HG03064 (cell line): Measurements from ENCODE around the gene THOP1.

ENCODE experiments used
- ATAC-seq: cut with Tn5 transposase; IDR thresholded peaks from one replicate; pipeline ENCODE4 v1.9.1; 2021; ENCODE audit warnings: low read depth; ENCODE audit not compliant: unreplicated experiment

Gene THOP1

DNA sequence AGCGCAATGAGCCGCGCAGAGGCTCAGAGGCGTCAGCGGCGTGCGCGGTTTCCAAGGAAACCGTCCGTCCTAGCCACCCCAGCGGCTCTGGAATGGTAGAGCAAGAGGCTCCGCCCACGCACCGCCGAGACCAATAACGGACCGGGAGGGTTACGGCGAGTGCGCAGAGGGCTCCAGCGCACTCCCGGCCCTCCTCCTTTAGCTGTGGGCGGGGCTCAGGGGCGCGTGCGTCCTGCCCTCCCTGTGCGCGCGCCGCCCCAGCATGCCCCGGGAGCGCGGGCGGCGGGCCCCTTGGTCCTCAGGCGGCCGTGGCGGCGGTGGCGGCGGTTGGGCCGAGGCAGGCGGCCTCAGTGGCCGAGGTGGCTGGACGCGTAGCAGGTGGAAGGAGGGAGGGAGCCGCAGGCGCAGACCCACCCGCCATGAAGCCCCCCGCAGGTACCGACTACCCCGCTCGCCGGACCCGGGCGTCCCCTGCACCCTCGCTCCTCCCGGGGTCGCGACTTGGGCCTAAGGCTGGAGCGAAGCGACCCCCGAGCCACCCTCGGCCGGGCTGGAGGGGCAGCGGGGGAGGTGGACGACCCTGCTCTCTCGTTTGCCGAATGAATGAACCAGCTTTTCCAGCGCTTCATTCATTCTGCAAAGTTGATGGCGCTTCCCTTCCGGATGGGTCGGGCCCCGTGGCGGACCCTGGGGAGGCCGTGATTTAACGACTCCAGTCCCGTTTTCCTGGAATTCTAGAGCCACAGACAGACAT, at the start of gene THOP1:
Gene THOP1, plus strand, starts transcription at position 260 of the 754 bp plus-strand sequence. Its CDS starts 160 bp downstream, at position 420.
- peak; percentile 44 for ATAC-seq

DNA sequence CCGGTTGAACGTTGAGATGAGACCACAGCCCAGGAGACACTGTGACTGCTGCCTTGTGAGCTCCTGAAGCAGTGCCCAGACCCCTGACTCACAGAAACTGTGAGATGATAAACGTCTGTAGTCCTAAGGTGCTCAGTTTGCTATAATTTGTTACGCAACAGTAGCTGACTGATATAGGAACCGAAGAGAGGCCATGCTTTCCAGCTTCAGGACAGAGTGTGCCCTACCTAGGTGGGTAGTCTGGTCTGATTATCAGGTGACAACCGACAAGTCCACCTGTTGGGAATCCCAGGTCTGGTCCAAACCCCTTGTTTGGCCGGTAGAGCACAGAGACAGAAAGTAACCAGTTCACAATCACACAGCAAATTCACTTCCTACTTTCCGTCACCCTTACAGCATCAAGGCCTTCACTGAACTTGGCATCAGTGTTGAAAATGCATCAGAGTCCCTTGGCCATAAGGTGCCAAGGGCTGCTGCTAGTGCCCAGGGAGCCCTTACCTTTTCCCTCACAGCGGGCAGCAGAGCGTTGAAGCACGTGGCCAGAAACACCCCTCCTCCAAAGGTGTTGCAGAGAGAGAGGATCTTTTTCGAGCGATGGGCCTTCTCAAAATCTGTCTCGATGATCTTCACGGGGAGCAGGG, 48.6 kb upstream of the THOP1 start:
- no peak for ATAC-seq

DNA sequence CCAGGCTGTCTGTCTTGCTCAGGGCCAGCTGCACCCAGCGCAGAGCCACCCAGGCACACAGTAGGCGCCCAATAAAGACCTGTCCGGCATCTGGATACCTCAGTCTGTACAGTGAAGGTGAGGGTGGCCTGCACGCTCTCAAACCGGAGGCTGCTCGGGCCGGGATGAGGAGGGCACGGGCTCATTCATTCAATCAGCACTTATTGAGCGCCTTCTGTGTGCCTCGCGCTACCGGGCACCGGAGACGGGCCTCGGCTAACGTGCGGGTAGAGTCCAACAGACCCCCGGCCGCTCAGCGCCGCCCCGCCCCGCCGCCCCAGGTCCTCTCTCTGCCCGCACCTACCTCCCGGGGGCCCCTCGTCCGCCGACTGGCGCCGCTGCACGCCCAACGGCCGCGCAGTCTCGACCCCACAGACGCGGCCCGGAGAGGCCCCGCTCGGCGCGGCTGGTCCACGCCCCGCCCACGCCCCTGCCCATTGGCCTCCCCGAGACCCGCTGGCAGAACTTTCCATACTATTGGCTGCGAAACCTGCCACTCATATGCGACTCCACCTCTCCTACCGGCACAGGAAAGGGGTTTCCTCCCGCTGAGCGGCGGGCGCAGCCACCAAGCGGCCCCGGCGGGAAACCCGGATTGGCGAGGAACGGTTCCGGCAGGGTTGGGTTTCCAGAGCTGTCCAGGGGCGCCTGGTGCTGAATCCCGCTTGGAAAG, 45.5 kb upstream of the THOP1 start, which contains the start of gene SLC39A3:
Gene SLC39A3, minus strand, starts transcription at position 416 of the 712 bp plus-strand sequence. CDS start 2,760 bp downstream, outside the sequence.
- peak; percentile 60 for ATAC-seq

DNA sequence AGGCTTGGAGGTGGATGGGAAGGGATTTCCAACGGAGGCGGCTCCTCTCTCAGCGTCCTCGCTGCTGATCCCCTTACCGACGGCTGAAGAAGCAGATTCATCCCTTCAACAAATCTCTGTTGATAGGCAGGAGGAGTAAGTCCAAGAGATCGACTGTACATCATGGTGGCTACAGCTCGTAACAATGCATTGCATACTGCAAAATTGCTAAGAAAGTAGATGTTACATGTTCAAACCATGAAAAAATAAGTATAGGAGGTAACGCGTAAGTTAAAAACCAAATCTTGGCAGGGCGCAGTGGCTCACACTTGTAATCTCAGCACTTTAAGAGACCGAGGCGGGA, 45.0 kb upstream of the THOP1 start:
- ATAC-seq = no peak

DNA sequence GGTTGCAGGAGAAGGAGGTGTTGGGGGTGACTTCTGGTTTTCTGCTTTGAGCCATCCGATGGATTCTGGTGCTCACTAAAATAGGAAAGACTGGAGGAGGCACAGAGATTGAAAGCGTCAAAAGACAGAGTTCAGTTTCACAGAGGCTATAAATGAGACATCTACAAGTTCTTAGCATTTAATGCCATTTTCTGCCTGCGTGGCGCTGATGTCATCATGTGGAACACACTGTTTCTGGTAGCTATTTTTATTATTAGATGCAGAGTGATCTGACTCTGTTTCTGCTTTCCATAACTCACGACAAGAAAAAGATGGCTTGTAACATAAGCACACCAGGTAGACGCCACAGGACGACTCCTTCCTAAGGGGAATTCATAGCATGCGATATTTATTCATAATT, 42.2 kb upstream of the THOP1 start:
- no peak for ATAC-seq

DNA sequence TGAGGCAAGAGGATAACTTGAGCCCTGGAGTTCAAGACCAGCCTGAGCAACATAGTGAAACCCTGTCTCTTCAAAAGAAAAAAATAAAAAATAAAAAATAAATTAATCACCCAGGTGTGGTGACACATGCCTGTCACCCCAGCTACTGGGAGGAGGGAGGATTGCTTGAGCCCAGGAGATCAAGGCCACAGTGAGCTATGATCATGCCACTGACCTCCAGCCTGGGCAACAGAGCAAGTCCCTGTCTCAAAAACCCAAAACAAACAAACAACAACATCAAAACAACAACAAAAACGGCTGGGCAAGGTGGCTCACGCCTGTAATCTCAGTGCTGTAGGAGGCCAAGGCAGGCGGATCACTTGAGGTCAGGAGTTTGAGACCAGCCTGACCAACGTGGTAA, 41.2 kb upstream of the THOP1 start:
- ATAC-seq = no peak

DNA sequence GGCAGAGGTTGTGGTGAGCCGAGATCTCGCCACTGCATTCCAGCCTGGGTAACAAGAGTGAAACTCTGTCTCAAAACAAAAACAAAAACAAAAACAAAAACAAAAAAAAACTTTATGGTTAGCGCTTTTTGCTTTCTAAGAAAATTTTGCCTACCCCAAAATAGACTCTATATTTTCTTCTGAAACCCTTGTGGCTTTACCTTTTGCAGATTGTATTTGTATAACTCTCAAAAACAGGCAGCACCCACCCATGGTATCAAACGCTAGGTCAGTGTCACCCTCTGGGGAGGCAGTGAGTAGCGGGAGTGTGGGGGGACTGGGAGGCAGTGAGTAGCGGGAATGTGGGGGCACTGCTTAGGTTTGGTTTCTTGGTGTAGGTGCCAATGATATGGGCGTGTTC, 38.0 kb upstream of the THOP1 start:
- no peak for ATAC-seq

DNA sequence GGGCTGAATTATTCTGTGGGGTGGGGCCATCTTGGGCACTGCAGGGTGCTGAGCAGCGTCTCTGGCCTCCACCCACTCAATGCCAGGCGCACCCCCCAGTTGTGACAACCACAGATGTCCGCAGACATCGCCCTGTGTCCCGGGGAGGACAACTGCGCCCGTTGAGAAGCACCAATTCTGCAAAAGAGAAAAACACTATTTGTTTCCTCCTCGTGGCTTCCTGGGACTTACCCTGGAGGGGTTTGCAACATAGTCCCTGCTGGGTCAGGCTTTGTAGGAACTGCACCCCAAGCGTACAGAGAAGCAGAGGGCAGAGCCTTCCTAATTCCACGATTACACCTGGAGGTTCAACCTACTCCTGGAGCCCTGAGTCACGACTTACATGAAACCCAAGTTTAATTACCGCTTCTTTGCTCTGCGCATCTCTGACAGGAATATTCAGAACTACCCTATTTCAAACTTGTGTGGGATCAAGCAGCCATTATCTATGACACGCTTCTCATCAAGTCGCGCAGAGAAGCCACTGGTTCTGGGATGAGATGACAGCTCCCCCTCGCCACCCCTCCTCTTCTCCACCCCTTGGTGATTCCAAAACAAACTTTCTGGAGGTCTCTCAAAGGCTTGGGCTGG, 34.4 kb upstream of the THOP1 start:
- ATAC-seq = no peak

DNA sequence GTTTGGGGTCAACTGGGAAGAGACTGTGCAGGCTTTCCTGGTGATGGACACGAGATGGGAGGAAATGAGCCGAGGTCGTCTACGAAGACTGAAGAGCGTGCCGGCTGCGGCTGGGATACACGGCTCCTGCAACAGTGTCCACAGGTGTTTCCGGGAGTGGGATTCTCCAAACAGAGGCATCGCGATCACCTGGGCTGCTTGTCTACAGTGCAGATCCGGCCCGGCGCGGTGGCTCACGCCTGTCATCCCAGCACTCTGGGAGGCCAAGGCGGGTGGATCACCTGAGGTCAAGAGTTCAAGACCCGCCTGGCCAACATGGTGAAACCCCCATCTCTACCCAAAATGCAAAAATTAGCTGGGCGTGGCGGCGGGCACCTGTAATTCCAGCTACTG, 33.9 kb upstream of the THOP1 start:
- no peak for ATAC-seq

DNA sequence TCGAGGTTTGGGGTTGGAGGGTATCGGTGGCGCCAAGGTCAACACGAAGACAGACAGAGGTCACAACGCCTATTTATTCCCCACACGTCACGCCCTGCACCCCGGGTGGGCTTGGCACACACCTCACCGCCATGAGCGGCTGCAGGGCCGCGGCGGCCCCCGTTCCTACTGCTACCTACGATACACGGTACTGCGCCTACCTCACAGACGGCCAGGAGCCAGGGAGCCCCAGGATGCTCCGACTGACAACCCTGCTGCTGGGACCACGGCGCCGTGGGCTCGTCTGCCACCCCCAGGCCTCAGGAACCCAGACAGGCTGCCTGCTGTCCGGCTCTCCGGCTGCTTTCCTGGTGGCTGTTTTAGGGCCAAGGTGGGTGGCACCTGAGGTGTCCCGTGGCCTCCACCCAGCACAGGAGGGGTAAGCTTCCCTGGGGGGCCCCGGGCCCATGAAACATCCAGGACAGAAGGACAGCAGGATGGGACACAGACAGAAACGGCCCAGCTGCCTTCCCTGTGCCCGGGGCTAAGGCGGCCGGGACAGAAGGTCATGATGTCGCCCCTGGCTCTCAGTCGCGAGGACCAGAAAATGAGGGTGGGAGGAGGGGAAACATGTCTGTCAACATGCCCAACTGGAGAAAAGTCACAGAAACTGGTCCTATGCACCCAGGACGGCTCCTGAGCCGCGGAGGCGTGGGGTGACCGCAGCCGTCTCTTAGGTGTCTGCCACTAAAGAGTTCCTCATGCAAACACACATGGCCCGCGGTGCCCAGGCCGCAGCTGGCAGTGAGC, 30.4 kb upstream of the THOP1 start:
- ATAC-seq = no peak

DNA sequence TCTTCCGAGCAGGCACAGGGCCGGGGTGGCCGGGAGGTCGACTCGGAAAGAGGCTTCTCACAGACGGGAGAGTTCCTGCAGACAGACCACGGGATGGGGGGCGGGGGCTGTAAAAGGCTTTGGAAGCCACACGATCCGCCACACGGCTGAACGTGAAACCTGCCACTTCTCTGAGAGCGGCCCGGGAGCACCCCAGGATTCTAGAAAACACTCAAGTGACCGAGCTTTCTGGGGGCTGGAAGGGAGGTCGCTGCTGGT, 29.9 kb upstream of the THOP1 start:
- ATAC-seq = no peak

DNA sequence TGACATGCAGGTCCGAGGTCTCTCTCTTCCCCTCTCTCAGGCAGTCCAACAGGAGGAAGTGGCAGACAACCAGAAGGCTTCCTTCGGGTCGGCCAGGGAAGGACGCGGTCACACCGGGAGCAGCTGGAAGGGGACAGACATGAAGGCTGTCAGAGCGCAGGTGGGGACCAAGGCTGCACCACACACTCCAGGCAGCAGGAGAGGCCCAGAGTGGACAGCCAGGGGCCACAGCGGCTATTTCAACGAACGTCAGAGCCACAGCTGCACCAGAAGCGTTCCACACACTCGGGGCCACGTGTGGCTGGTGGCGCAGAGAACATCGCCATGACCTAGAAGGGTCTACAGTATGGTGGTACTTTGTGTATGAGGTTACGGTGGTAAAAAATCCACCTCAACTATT, 29.5 kb upstream of the THOP1 start:
- no peak for ATAC-seq

DNA sequence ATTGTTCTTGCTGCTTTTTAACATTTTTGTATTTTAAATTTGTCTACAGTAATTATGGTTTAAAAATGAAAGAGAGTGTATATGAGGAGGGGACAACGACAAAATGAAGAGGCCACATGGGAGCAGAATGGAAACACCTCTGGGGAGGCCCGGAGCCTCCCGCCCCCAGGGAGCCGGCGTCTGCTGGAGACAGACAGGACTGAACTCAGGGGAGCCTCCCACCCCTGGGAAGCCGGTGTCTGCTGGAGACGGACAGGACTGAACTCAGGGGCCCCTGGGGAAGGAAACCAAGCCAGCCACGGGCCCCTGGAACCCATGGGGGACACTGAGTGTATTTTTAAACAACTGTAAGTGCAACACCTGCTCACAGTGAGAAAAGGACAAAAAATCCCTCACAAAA, 28.8 kb upstream of the THOP1 start:
- ATAC-seq = no peak

DNA sequence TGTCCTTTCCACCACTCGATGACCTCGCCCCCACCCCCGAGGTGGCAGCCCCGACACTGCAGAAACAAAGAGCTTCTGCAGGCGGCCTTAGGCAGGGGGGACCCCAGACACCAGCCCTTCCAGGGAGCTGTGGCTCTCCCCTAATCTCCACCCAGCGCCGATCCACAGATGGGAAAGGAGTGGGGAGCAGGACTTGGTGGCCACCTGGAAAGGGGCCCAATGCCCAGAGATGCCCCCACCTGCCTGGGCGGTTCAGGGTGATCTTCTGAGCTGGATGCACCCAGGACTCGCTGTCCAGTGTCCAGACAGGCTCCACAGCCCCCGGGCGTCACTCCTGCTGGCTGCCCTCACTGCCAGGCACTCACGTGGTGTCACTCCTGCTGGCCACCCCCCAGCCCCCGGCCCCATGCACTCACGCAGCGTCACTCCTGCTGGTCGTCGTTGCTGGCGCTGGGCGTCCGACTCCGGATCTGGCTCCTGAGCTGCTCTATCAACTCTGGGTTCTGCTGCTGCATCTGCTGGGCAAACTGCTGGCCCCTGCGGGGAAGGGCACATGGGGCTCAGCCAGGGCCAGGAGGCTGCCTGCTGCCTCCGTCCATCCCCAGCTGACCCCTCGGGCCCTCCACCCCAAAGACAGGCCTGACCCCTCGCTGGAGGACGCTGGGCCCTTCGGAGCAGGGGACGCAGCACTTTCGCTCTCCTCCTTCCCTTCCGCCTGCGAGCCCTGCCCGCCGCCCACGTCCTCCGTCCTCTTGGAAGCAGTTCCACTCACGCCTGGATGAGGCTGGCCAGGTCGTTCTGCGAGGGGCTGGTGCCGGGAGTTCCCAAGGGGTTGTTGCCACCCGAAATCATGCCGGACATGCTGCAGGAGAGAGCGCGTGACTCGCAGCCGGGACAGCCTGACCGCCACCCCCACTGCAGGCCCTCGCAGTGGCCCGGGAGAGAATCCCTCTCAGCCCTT, 28.1 kb upstream of the THOP1 start:
- ATAC-seq = no peak

DNA sequence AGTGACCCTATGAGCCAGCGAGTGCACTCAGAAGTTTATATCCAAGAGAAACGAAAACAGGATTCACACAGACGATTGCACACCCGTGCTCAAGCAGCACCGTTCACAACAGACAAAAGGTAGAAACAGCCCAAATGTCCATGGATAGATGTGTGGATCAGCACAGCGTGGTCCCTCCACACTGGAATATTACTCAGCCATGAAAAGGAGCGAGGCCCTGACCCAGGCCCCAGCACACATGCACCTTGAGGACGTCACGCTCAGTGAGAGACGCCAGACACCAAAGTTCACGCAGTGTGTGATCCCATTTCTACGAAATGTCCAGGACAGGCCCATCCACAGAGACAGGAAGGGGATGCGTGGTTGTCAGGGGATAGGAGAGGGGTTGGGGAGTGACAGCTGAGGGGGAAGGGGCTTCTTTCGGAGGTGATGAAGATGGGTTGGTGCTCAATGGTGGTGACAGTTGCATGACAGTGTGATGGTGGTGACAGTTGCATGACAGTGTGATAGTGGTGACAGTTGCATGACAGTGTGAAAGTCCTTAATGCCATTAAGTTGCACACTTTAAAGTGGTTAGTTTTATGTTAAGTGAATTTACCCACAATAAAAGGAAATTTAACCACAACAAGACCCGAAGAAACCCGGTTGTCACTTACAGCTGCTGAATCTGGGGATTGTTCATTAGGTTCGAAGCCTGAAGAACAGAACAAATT, 26.5 kb upstream of the THOP1 start:
- ATAC-seq = no peak

DNA sequence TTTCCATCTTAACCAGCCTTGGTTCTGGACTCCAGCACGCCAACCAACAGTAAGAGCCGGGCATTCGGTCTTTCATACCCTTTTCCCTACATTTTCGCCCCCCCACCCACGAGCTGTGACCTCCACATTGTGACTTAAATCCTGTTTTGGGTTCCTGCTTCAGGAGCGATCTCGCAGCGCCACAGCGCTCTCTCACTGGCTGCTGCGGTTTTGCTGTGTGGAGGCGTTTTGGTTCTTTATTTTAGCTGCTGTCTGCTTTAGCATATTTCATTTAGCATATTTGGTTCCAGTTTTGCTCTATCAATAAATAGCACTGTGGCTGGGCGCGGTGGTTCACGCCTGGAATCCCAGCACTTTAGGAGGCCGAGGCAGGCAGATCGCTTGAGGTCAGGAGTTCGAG, 25.9 kb upstream of the THOP1 start:
- no peak for ATAC-seq

DNA sequence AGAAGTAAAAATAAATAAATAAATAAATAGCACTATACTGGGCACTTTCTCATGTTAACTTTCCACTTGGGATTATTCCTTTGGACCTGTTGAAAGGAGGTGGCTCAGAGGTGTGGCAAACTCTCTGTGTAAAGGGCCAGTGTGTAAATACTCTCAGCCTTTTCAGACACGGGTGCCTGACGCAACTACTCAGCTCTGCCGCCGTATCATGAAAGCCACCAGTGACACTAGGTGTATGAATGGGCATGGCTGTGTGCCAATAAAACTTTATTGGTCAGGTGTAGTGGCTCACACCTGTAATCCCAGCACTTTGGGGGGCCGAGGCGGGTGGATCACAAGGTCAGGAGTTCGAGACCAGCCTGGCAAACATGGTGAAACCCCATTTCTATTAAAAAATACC, 25.3 kb upstream of the THOP1 start:
- ATAC-seq = no peak

DNA sequence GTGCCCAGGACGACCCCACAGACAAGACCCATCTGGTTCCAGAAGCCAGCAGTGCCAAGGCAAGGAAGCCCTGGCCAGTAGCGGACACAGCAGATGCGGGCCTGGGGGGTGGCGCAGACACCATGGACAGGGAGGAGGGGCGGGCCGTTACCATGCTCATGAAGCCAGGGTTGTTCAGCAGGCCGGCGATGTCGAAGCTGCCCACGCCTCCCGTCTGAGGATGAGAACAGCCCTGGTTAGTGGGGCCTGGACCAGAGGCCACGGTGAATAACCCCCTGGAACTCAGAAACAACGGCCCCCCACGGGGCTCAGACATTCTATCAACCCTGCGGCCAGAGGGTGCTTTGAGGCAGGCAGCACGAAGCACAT, 24.0 kb upstream of the THOP1 start:
- no peak for ATAC-seq
